ENCODE results near the gene PEPD. TPM values are rescaled to one million over a fixed set of nuclear protein-coding genes. Genes with fewer than 3 reads are reported as not detected.

The PEPD gene
- total RNA-seq, 4 donors from 2014 or later, result 33.9 to 57.0 (median 45.0) TPM

DNA sequence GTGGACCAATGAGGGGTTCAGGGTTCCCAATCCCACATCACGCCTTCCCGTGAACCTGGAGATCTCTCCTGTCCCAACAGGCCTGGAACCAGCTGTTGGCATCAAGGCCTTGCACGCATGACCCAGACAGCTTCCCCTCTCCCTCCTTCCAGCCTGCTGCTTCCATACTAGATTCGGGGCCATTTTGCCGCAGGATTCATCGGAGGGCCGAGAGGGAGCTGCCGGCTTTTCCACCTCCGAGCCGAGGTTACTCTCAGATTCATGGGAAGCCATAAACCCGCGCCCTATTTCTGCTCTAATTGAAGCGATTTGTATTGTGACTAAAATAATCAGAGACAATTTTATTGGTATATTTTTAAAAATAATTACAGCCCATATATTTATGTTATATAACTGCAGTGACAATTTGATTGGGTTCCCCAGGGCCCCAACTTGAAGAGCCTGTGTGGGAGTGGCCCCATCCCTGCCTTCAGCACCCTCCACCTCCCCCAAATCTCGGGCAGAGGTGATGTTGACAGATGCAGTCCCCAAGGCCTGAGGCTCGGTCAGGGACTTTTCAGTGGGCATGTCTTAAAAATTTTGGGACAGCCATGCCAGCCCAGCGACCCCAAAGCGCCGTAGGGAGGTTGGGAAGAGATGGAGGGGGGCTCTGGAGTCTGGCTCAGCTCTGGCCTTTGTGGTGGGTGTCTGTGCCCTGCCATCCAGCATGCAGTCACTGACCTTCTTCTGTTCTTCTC lies 30.8 kb upstream of the PEPD start:
- no peak overlapping the region for H3K27ac ChIP-seq
- in situ Hi-C loops (cut with MboI; ENCODE audit: low sequenced_read_pairs in 4 of 4), result no loop called here
- H3K36me3 ChIP-seq, result no peaks in the 10 kb centered on the region
- no peaks in the 10 kb centered on the region for H3K27me3 ChIP-seq
- no peak for TF ChIP-seq POLR2A (IDR thresholded peaks at IDR 0.05)
- TF ChIP-seq, protein P1, sequence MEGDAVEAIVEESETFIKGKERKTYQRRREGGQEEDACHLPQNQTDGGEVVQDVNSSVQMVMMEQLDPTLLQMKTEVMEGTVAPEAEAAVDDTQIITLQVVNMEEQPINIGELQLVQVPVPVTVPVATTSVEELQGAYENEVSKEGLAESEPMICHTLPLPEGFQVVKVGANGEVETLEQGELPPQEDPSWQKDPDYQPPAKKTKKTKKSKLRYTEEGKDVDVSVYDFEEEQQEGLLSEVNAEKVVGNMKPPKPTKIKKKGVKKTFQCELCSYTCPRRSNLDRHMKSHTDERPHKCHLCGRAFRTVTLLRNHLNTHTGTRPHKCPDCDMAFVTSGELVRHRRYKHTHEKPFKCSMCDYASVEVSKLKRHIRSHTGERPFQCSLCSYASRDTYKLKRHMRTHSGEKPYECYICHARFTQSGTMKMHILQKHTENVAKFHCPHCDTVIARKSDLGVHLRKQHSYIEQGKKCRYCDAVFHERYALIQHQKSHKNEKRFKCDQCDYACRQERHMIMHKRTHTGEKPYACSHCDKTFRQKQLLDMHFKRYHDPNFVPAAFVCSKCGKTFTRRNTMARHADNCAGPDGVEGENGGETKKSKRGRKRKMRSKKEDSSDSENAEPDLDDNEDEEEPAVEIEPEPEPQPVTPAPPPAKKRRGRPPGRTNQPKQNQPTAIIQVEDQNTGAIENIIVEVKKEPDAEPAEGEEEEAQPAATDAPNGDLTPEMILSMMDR (IDR thresholded peaks at IDR 0.05 in 4 of 5, conservative IDR thresholded peaks at IDR 0.05 in 1 of 5), result no peak
- no peak overlapping the region for H3K4me3 ChIP-seq
- ATAC-seq (no peak), DNase-seq (no peak)
- H3K9me3 ChIP-seq, result no peaks in the 10 kb centered on the region
- H3K4me1 ChIP-seq, result no peaks in the 10 kb centered on the region
- intact Hi-C loops (cut with DNase I; ENCODE audit: low total_unique reads), result no loop called here

DNA sequence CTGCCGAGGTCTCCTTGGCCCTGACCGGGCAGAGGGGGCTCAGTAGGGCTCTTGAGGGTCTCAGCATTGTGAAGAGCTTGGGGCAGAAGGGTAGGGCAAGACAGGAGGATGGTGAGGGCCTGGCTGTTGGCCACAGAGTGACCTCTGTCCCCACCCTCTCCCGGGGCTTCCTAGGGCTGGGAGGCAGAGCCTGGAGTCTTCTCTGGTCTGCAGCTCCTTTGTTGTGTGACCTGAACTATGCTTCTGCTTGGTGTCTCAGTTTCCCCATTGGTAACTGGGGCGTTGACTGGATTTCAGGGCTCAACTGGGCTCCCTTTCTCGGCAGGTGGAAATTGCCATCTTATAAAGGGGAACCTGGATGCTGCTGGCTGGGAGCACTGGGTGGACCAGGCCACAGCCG lies 30.1 kb upstream of the PEPD start:
- no peak for TF ChIP-seq POLR2A (IDR thresholded peaks at IDR 0.05)
- TF ChIP-seq, protein P1 (IDR thresholded peaks at IDR 0.05 in 4 of 5, conservative IDR thresholded peaks at IDR 0.05 in 1 of 5), result no peak
- H3K9me3 ChIP-seq, result no peaks in the 10 kb centered on the region
- DNase-seq (no peak), ATAC-seq (no peak)
- H3K27me3 ChIP-seq, result no peaks in the 10 kb centered on the region
- H3K36me3 ChIP-seq, result no peaks in the 10 kb centered on the region
- in situ Hi-C loops (cut with MboI; ENCODE audit: low sequenced_read_pairs in 4 of 4), result no loop called here
- no peak overlapping the region for H3K27ac ChIP-seq
- no peaks in the 10 kb centered on the region for H3K4me1 ChIP-seq
- intact Hi-C loops (cut with DNase I; ENCODE audit: low total_unique reads), result no loop called here
- no peak overlapping the region for H3K4me3 ChIP-seq

DNA sequence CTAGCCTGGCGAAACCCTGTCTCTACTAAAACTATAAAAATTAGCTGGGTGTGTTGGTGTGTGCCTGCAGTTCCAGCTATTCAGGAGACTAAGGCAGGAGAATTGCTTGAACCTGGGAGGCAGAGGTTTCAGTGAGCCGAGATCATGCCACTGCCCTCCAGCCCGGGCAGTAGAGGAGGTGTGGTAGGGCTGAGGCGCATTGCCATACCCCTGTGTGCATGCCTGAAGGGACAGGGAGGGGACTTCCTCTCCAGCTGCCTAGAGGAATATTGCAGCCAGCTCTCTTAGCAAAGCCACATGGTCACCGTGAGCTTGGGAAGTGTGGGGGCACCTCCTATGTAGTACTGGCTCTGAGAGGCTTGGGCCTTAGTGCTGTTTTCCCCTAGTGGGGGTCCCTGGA lies 29.2 kb upstream of the PEPD start:
- no peak for ATAC-seq

DNA sequence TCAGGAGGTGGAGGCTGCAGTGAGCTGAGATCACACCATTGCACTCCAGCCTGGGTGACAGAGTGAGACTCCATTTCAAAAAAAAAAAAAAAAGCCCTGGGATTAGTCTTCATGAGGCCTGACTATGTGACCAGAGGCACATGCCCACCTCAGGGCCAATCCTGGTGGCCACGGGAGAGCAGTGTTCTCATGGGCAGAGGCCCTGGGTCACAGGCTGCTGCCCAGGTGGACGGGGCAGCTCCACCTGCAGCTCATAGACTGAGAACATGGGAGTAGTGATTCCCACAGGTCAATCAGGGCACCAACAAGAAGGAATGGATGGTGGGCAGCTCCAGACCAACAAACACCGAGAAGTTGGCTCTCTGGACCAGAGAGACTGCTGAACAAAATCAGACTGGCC lies 26.1 kb upstream of the PEPD start:
- in situ Hi-C loops (cut with MboI; ENCODE audit: low sequenced_read_pairs in 4 of 4) (no loop called here), intact Hi-C loops (cut with DNase I; ENCODE audit: low total_unique reads) (no loop called here)
- Histone ChIP-seq H3K9me3 (no peaks in the 10 kb centered on the region), H3K27me3 (peaks cover 2 to 5% (median 3%) of the 10 kb centered on the region in 3 donors), H3K4me3 (no peak overlapping the region), H3K27ac (no peak overlapping the region), H3K36me3 (no peaks in the 10 kb centered on the region), H3K4me1 (no peaks in the 10 kb centered on the region)
- TF ChIP-seq, protein P1 (IDR thresholded peaks at IDR 0.05 in 4 of 5, conservative IDR thresholded peaks at IDR 0.05 in 1 of 5), result no peak
- no peak for TF ChIP-seq POLR2A (IDR thresholded peaks at IDR 0.05)
- ATAC-seq, result no peak
- no peak for DNase-seq

More for the DNA sequence above, 29.2 kb upstream of the PEPD start:
- no peak overlapping the region for H3K27ac ChIP-seq
- H3K4me1 ChIP-seq, result no peaks in the 10 kb centered on the region
- in situ Hi-C loops (cut with MboI; ENCODE audit: low sequenced_read_pairs in 4 of 4) (no loop called here), intact Hi-C loops (cut with DNase I; ENCODE audit: low total_unique reads) (no loop called here)
- H3K27me3 ChIP-seq, result no peaks in the 10 kb centered on the region
- no peak for TF ChIP-seq POLR2A (IDR thresholded peaks at IDR 0.05)
- TF ChIP-seq, protein P1 (IDR thresholded peaks at IDR 0.05 in 4 of 5, conservative IDR thresholded peaks at IDR 0.05 in 1 of 5), result no peak
- no peaks in the 10 kb centered on the region for H3K9me3 ChIP-seq
- no peak overlapping the region for H3K4me3 ChIP-seq
- no peak for DNase-seq
- no peaks in the 10 kb centered on the region for H3K36me3 ChIP-seq

DNA sequence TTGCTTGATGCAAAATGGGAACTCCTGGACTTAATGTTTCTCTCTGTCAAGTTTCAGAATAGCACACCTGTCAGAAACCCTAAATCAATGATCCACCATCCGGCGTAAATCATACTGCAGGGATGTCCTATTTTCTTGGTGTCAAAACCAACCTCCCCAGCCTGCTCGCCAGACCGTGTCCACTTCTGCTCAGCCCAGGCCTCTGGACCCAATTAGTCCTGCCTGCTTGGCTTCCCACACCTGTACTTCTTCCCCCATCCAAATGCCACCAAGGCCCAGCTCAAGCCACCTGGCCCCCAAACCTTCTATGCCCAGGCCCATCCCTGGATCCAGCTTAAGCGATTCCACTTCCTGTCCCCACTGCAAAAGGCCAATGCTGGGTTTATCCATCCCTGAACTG lies 25.1 kb upstream of the PEPD start:
- H3K36me3 ChIP-seq, result no peaks in the 10 kb centered on the region
- in situ Hi-C loops (cut with MboI; ENCODE audit: low sequenced_read_pairs in 4 of 4) (no loop called here), intact Hi-C loops (cut with DNase I; ENCODE audit: low total_unique reads) (no loop called here)
- peaks cover 2 to 5% (median 3%) of the 10 kb centered on the region in 3 donors for H3K27me3 ChIP-seq
- no peak overlapping the region for H3K4me3 ChIP-seq
- DNase-seq (no peak), ATAC-seq (no peak)
- no peaks in the 10 kb centered on the region for H3K4me1 ChIP-seq
- TF ChIP-seq, protein P1 (IDR thresholded peaks at IDR 0.05 in 4 of 5, conservative IDR thresholded peaks at IDR 0.05 in 1 of 5), result no peak
- no peak for TF ChIP-seq POLR2A (IDR thresholded peaks at IDR 0.05)
- H3K9me3 ChIP-seq, result no peaks in the 10 kb centered on the region
- no peak overlapping the region for H3K27ac ChIP-seq
